IMR-90 (cell line): ENCODE results near the gene CAPZA2. TPM values are rescaled to one million over a fixed set of nuclear protein-coding genes. Genes with fewer than 3 reads are reported as not detected.

Source experiments
- ATAC-seq: fragments of 200-7000 bp; cut with Tn5 transposase; 2 replicates; pipeline ENCODE4 v1.9.1; 2020; ENCODE audit warnings: low read depth, mild to moderate bottlenecking, moderate library complexity
- BruUV-seq: library from RNA; stranded (reverse); fragments of 400-500 nt; replicated peaks from 2 replicates; lab custom pipeline; 2021; lab: Mats Ljungman, UMichigan
- CTCF ChIA-PET: fragments of 300-600 bp; formaldehyde crosslinking; extraction: SDS; loops from one replicate; lab custom pipeline; 2021; ENCODE audit warnings: antibody characterized with exemption; lab: Yijun Ruan, JAX
- POLR2A ChIA-PET: fragments of 300-600 bp; sonication (Branson Sonifier 250); formaldehyde crosslinking; loops from one replicate; lab custom pipeline; 2022; ENCODE audit warnings: antibody characterized with exemption; ENCODE audit not compliant: unreplicated experiment; lab: Charles Lee
- DNase-seq: peaks from one replicate; pipeline ENCODE4 v3.0.0; 2013
- H2AFZ ChIP-seq: replicated peaks from 2 replicates; pipeline ENCODE3; 2013; ENCODE audit warnings: low read length, mild to moderate bottlenecking; ENCODE audit not compliant: poor library complexity
- H2AK5ac ChIP-seq: 2 replicates; pipeline ENCODE4 v1.6.1; 2013; ENCODE audit warnings: low read depth, low read length, inconsistent platforms
- H2AK9ac ChIP-seq: replicated peaks from 2 replicates; pipeline ENCODE3; 2013; ENCODE audit warnings: mild to moderate bottlenecking, low read depth, low read length, moderate library complexity; ENCODE audit not compliant: poor library complexity
- H2BK120ac ChIP-seq: 2 replicates; pipeline ENCODE4 v1.6.1; 2013; ENCODE audit warnings: low read depth, low read length, inconsistent platforms
- H2BK15ac ChIP-seq: 3 replicates; pipeline ENCODE4 v1.6.1; 2013; ENCODE audit warnings: low read depth, low read length, inconsistent platforms
- H2BK20ac ChIP-seq: 2 replicates; pipeline ENCODE4 v1.6.1; 2013; ENCODE audit warnings: low read depth, mild to moderate bottlenecking, inconsistent platforms, low read length, moderate library complexity
- H2BK5ac ChIP-seq: 2 replicates; pipeline ENCODE4 v1.6.1; 2013; ENCODE audit warnings: mild to moderate bottlenecking, low read depth, low read length, inconsistent platforms; ENCODE audit not compliant: poor library complexity, severe bottlenecking
- H3K14ac ChIP-seq: replicated peaks from 2 replicates; pipeline ENCODE4 v1.6.1; 2013; ENCODE audit warnings: low read depth, low read length, inconsistent platforms
- H3K18ac ChIP-seq: 2 replicates; pipeline ENCODE4 v1.6.1; 2013; ENCODE audit warnings: low read depth, low read length, control low read depth
- H3K23ac ChIP-seq: 2 replicates; pipeline ENCODE4 v1.6.1; 2013; ENCODE audit warnings: low read depth, low read length, inconsistent platforms
- H3K27ac ChIP-seq: 2 replicates; pipeline ENCODE4 v1.5.1; 2013; ENCODE audit warnings: mild to moderate bottlenecking, control low read depth, low read length; ENCODE audit not compliant: insufficient read depth
- H3K27me3 ChIP-seq: 2 replicates; pipeline ENCODE4 v1.6.1; 2013; ENCODE audit warnings: low read length; ENCODE audit not compliant: control insufficient read depth, insufficient read depth
- H3K36me3 ChIP-seq: 2 replicates; pipeline ENCODE4 v1.6.1; 2013; ENCODE audit warnings: low read length, mixed read lengths; ENCODE audit not compliant: control insufficient read depth, insufficient read depth
- H3K4ac ChIP-seq: 2 replicates; pipeline ENCODE4 v1.6.1; 2013; ENCODE audit warnings: low read depth, low read length, inconsistent platforms
- H3K4me1 ChIP-seq: 2 replicates; pipeline ENCODE4 v1.6.1; 2013; ENCODE audit warnings: low read length, mixed read lengths; ENCODE audit not compliant: control insufficient read depth, insufficient read depth
- H3K4me2 ChIP-seq: 2 replicates; pipeline ENCODE4 v1.6.1; 2013; ENCODE audit warnings: low read depth, mild to moderate bottlenecking, control low read depth, low read length, moderate library complexity
- H3K4me3 ChIP-seq: 2 replicates; pipeline ENCODE4 v1.5.1; 2013; ENCODE audit warnings: low read depth, mild to moderate bottlenecking, control low read depth, low read length, moderate library complexity; ENCODE audit not compliant: insufficient read depth
- H3K56ac ChIP-seq: 2 replicates; pipeline ENCODE4 v1.6.1; 2013; ENCODE audit warnings: low read length, inconsistent platforms; ENCODE audit not compliant: insufficient read depth; ENCODE audit errors: extremely low read depth
- H3K79me1 ChIP-seq, 2 experiments: 2 replicates each; pipeline ENCODE4 v1.6.1; 2013; ENCODE audit warnings: low read length in 2 of 2, inconsistent platforms in 1 of 2, low read depth in 1 of 2
- H3K9ac ChIP-seq: 2 replicates; pipeline ENCODE4 v1.6.1; 2013; ENCODE audit warnings: low read depth, low read length, control low read depth
- H3K9me1 ChIP-seq: 2 replicates; pipeline ENCODE4 v1.6.1; 2013; ENCODE audit warnings: low read length, inconsistent platforms; ENCODE audit not compliant: insufficient read depth
- H3K9me3 ChIP-seq: 2 replicates; pipeline ENCODE4 v1.6.1; 2013; ENCODE audit warnings: low read length; ENCODE audit not compliant: control insufficient read depth, insufficient read depth
- H4K20me1 ChIP-seq: 2 replicates; pipeline ENCODE4 v1.6.1; 2013; ENCODE audit warnings: low read length, inconsistent platforms; ENCODE audit not compliant: insufficient read depth
- H4K5ac ChIP-seq: 2 replicates; pipeline ENCODE4 v1.6.1; 2013; ENCODE audit warnings: mild to moderate bottlenecking, low read depth, low read length, control low read depth
- H4K8ac ChIP-seq, 2 experiments: 2 replicates each; pipeline ENCODE4 v1.6.1; 2013; ENCODE audit warnings: low read depth in 2 of 2, low read length in 2 of 2, control low read depth in 1 of 2, inconsistent platforms in 1 of 2
- H4K91ac ChIP-seq: 2 replicates; pipeline ENCODE4 v1.6.1; 2013; ENCODE audit warnings: low read depth, low read length, inconsistent platforms; ENCODE audit not compliant: insufficient read depth
- CEBPB ChIP-seq: IDR thresholded peaks from 2 replicates; pipeline ENCODE4 v1.6.1; 2012; ENCODE audit warnings: low read depth, low read length, improper control_type of control experiment
- ELK1 ChIP-seq: fragments of 150-350 bp; IDR thresholded peaks from 2 replicates; pipeline ENCODE4 v1.6.1; 2016; ENCODE audit warnings: low read depth, mild to moderate bottlenecking, low read length, moderate library complexity, borderline replicate concordance
- MXI1 ChIP-seq: IDR thresholded peaks from 2 replicates; pipeline ENCODE4 v1.6.1; 2012; ENCODE audit warnings: low read depth, mild to moderate bottlenecking, low read length, moderate library complexity, borderline replicate concordance
- NFE2L2 ChIP-seq: fragments of 150-350 bp; IDR thresholded peaks from 2 replicates; pipeline ENCODE4 v1.6.1; 2016; ENCODE audit warnings: low read depth, mild to moderate bottlenecking, low read length
- SMC3 ChIP-seq: fragments of 150-350 bp; IDR thresholded peaks from 2 replicates; pipeline ENCODE4 v1.6.1; 2016; ENCODE audit warnings: low read depth, mild to moderate bottlenecking, antibody characterized with exemption, low read length, moderate library complexity
- WGBS, 2 experiments: methylation state at CpG; one replicate each; pipeline versions ENCODE4 v1.1.5 to v1.1.7; 2013; ENCODE audit warnings: missing lambda C conversion rate in 2 of 2; ENCODE audit not compliant: insufficient read length in 1 of 2; ENCODE audit errors: extremely low coverage in 2 of 2; 5-methylcytosine and 5-hydroxymethylcytosine counted together
- dilution Hi-C: fragments of 300-500 bp; cut with HindIII; formaldehyde crosslinking; loops from one replicate; pipeline ENCODE4 v1.14.3; 2018; ENCODE audit warnings: low sequenced_read_pairs; ENCODE audit not compliant: unreplicated experiment
- in situ Hi-C: fragments of 300-500 bp; cut with MboI; formaldehyde crosslinking; loops from 3 replicates; pipeline ENCODE4 v1.14.3; 2019; ENCODE audit warnings: low sequenced_read_pairs, inconsistent platforms, mixed read lengths
- intact Hi-C: fragments of 100-400 bp; cut with micrococcal nuclease; formaldehyde crosslinking; loops from 2 replicates; pipeline ENCODE4 v1.10.0; 2022
- polyA plus RNA-seq, 3 experiments: library from polyadenylated mRNA; depleted of rRNA; stranded (reverse); fragments of >200 nt; gene quantifications; 2 replicates each; pipeline ENCODE4 v1.2.3, GENCODE V29; 2012; ENCODE audit warnings: low replicate concordance in 1 of 3
- total RNA-seq: library from RNA; depleted of rRNA; stranded (reverse); fragments of >200 nt; gene quantifications from 2 replicates; pipeline ENCODE4 v1.2.3, GENCODE V29; 2012

CAPZA2 gene
- total and polyA plus RNA-seq, 2 of the 4 experiments (the other 2 are of a cell fraction) = 66.6 to 133 TPM

GRCh38 chr7:116938678-116939077 is 76.3 kb downstream of the CAPZA2 start:
- dilution Hi-C loops (no loop called here), in situ Hi-C loops (loop anchor here (10.0 to 25.0 kb wide), 2 partner anchors 446 to 774 kb away; no protein-coding TSS in a partner anchor), intact Hi-C loops (no loop called here)
- Histone ChIP-seq H2BK20ac (no peak overlapping the region), H2BK120ac (no peak overlapping the region), H3K27ac (no peak overlapping the region), H3K18ac (no peak overlapping the region), H2AFZ (no peak overlapping the region), H3K4me2 (no peak overlapping the region), H3K27me3 (peaks cover 2% of the 10 kb centered on the region), H3K23ac (no peak overlapping the region), H2AK5ac (no peak overlapping the region), H2BK15ac (no peak overlapping the region), H4K8ac (no peak overlapping the region), H3K79me1 (no peaks in the 10 kb centered on the region), H3K4me3 (no peak overlapping the region), H2AK9ac (no peak overlapping the region), H4K91ac (no peak overlapping the region), H4K5ac (no peak overlapping the region), H4K20me1 (no peaks in the 10 kb centered on the region), H3K14ac (no peak overlapping the region), H3K4me1 (peaks cover 4% of the 10 kb centered on the region), H3K9me3 (no peaks in the 10 kb centered on the region), H3K4ac (no peak overlapping the region), H3K9me1 (0 out of 2 replicates have a peak, but pooled peaks cover 3% of the 10 kb centered on the region), H3K36me3 (no peaks in the 10 kb centered on the region), H3K9ac (no peak overlapping the region), H2BK5ac (no peak overlapping the region), H3K56ac (no peak overlapping the region)
- no peak for TF ChIP-seq SMC3
- no peak for TF ChIP-seq NFE2L2
- no peak for TF ChIP-seq ELK1
- TF ChIP-seq MXI1 = no peak
- no peak for TF ChIP-seq CEBPB
- no peak for DNase-seq
- no TSS peak for BruUV-seq
- no peak for ATAC-seq
- ChIA-PET CTCF (no interaction called here), POLR2A (no interaction called here)
- no CpG with 5 or more reads among the region's 2 CpGs for WGBS, 2 experiments
